Measurements from ENCODE around the gene DECR2. TPM values are rescaled to one million over a fixed set of nuclear protein-coding genes. Genes with fewer than 3 reads are reported as not detected.

Gene DECR2
- total and polyA plus RNA-seq, 10 of the 15 experiments (the other 5 are each of a cell fraction or from before 2014, with no cell fraction given): 0.53 to 20.3 (median 6.0) TPM

DNA sequence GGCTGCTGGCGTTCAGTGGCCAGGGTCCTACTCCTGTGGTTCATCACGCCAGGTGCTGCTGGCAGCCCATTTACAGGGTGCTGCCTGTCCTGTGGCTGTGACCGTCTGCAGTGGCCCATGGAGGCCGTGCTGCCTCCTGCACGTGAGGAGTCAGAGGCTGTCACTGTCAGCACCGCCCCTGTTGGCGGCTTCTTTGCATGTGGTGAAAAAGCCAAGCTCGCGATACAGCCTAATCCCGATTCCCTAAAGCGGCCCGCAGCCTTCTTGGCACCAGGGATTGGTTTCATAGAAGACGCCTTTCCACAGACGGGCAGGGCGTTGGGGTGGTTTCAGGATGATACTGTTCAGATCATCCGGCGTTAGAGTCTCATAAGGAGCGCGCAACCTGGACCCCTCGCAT is 59.1 kb downstream of the DECR2 start (continued):
- TF ChIP-seq, protein P1, sequence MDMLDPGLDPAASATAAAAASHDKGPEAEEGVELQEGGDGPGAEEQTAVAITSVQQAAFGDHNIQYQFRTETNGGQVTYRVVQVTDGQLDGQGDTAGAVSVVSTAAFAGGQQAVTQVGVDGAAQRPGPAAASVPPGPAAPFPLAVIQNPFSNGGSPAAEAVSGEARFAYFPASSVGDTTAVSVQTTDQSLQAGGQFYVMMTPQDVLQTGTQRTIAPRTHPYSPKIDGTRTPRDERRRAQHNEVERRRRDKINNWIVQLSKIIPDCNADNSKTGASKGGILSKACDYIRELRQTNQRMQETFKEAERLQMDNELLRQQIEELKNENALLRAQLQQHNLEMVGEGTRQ (IDR thresholded peaks at IDR 0.05; ENCODE audit: borderline replicate concordance, low read depth, low read length): no peak
- TF ChIP-seq GABPA (IDR thresholded peaks at IDR 0.05; ENCODE audit: low read depth) (no peak), POLR2AphosphoS5 (IDR thresholded peaks at IDR 0.05; ENCODE audit: low read length) (no peak), TARDBP (IDR thresholded peaks at IDR 0.05; ENCODE audit: borderline replicate concordance) (no peak), SMAD1 (IDR thresholded peaks at IDR 0.05; ENCODE audit: low read depth, partially characterized antibody) (no peak), PAX8 (IDR thresholded peaks at IDR 0.05) (no peak), NR2C1 (IDR thresholded peaks at IDR 0.05) (no peak)
- TF ChIP-seq, protein P2, sequence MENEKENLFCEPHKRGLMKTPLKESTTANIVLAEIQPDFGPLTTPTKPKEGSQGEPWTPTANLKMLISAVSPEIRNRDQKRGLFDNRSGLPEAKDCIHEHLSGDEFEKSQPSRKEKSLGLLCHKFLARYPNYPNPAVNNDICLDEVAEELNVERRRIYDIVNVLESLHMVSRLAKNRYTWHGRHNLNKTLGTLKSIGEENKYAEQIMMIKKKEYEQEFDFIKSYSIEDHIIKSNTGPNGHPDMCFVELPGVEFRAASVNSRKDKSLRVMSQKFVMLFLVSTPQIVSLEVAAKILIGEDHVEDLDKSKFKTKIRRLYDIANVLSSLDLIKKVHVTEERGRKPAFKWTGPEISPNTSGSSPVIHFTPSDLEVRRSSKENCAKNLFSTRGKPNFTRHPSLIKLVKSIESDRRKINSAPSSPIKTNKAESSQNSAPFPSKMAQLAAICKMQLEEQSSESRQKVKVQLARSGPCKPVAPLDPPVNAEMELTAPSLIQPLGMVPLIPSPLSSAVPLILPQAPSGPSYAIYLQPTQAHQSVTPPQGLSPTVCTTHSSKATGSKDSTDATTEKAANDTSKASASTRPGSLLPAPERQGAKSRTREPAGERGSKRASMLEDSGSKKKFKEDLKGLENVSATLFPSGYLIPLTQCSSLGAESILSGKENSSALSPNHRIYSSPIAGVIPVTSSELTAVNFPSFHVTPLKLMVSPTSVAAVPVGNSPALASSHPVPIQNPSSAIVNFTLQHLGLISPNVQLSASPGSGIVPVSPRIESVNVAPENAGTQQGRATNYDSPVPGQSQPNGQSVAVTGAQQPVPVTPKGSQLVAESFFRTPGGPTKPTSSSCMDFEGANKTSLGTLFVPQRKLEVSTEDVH (IDR thresholded peaks at IDR 0.05; ENCODE audit: low read depth, partially characterized antibody): no peak
- TF ChIP-seq, protein P3, sequence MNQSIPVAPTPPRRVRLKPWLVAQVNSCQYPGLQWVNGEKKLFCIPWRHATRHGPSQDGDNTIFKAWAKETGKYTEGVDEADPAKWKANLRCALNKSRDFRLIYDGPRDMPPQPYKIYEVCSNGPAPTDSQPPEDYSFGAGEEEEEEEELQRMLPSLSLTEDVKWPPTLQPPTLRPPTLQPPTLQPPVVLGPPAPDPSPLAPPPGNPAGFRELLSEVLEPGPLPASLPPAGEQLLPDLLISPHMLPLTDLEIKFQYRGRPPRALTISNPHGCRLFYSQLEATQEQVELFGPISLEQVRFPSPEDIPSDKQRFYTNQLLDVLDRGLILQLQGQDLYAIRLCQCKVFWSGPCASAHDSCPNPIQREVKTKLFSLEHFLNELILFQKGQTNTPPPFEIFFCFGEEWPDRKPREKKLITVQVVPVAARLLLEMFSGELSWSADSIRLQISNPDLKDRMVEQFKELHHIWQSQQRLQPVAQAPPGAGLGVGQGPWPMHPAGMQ (IDR thresholded peaks at IDR 0.05; ENCODE audit: borderline replicate concordance): no peak

Small RNAs within 50 kb of the gene (small RNA-seq; reads per million reads assigned to genes)
- not detected for gene RF00019

Other genes starting within 250 kb of the DECR2 start
Only the 7 nearest of the 24 such genes appear.
- gene ARHGDIG, start 121.3 kb upstream of the DECR2 start, total RNA-seq (2014; rRNA removed): not detected in 2 replicates
- gene ARHGDIG, start 121.3 kb upstream of the DECR2 start, total RNA-seq (2014; rRNA removed; fragmentation: Illumina TruSeq; extraction: Trizol): not detected in 2 replicates
- not detected in 2 replicates for gene ARHGDIG, start 121.3 kb upstream of the DECR2 start, total RNA-seq (2021)
- not detected in 2 replicates for gene ARHGDIG, start 121.3 kb upstream of the DECR2 start, polyA plus RNA-seq (2011; rRNA removed)
- not detected in 2 replicates for gene ARHGDIG, start 121.3 kb upstream of the DECR2 start, polyA plus RNA-seq (2014; fragmentation: Illumina TruSeq; extraction: Trizol)
- not detected for gene ARHGDIG, start 121.3 kb upstream of the DECR2 start, polyA plus RNA-seq (2014; fragmentation: Nextera tagmentation; extraction: Ambion mirVana)
- not detected in 2 replicates for gene ARHGDIG, start 121.3 kb upstream of the DECR2 start, polyA plus RNA-seq (2014; rRNA removed)
- gene ARHGDIG, start 121.3 kb upstream of the DECR2 start, polyA plus RNA-seq (2016; fragmentation: Nextera tagmentation; extraction: Ambion mirVana): not detected
- not detected in 2 replicates for gene PDIA2, start 118.7 kb upstream of the DECR2 start, total RNA-seq (2014; rRNA removed)
- not detected in 2 replicates for gene PDIA2, start 118.7 kb upstream of the DECR2 start, total RNA-seq (2014; rRNA removed; fragmentation: Illumina TruSeq; extraction: Trizol)
- gene PDIA2, start 118.7 kb upstream of the DECR2 start, total RNA-seq (2021): 0.32 and 0.36 TPM in 2 replicates
- not detected in 2 replicates for gene PDIA2, start 118.7 kb upstream of the DECR2 start, polyA plus RNA-seq (2011; rRNA removed)
- gene PDIA2, start 118.7 kb upstream of the DECR2 start, polyA plus RNA-seq (2014; fragmentation: Illumina TruSeq; extraction: Trizol): not detected in 2 replicates
- not detected for gene PDIA2, start 118.7 kb upstream of the DECR2 start, polyA plus RNA-seq (2014; fragmentation: Nextera tagmentation; extraction: Ambion mirVana)
- not detected in 2 replicates for gene PDIA2, start 118.7 kb upstream of the DECR2 start, polyA plus RNA-seq (2014; rRNA removed)
- under 1 TPM in 1 of 2 experiments, not detected in 1; 0.11 TPM for gene PDIA2, start 118.7 kb upstream of the DECR2 start, polyA plus RNA-seq (2016; fragmentation: Nextera tagmentation; extraction: Ambion mirVana)
- 19.1 and 19.9 TPM in 2 replicates for gene AXIN1, start 49.2 kb upstream of the DECR2 start, total RNA-seq (2014; rRNA removed)
- gene AXIN1, start 49.2 kb upstream of the DECR2 start, total RNA-seq (2014; rRNA removed; fragmentation: Illumina TruSeq; extraction: Trizol): 11.0 and 11.5 TPM in 2 replicates
- gene AXIN1, start 49.2 kb upstream of the DECR2 start, total RNA-seq (2021): 25.4 and 27.1 TPM in 2 replicates
- gene AXIN1, start 49.2 kb upstream of the DECR2 start, polyA plus RNA-seq (2011; rRNA removed): 4.7 and 6.0 TPM in 2 replicates
- 3.8 and 9.3 TPM in 2 replicates for gene AXIN1, start 49.2 kb upstream of the DECR2 start, polyA plus RNA-seq (2014; fragmentation: Illumina TruSeq; extraction: Trizol)
- under 1 TPM; 0.26 to 0.68 TPM for gene AXIN1, start 49.2 kb upstream of the DECR2 start, polyA plus RNA-seq (2014; fragmentation: Nextera tagmentation; extraction: Ambion mirVana)
- 17.2 and 19.2 TPM in 2 replicates for gene AXIN1, start 49.2 kb upstream of the DECR2 start, polyA plus RNA-seq (2014; rRNA removed)
- gene AXIN1, start 49.2 kb upstream of the DECR2 start, polyA plus RNA-seq (2016; fragmentation: Nextera tagmentation; extraction: Ambion mirVana): 1 to 10 TPM; 1.5 to 2.6 TPM
- 146 and 151 TPM in 2 replicates for gene MRPL28, start 31.3 kb upstream of the DECR2 start, total RNA-seq (2014; rRNA removed)
- gene MRPL28, start 31.3 kb upstream of the DECR2 start, total RNA-seq (2014; rRNA removed; fragmentation: Illumina TruSeq; extraction: Trizol): 70.1 and 75.0 TPM in 2 replicates
- 107 and 115 TPM in 2 replicates for gene MRPL28, start 31.3 kb upstream of the DECR2 start, total RNA-seq (2021)
- gene MRPL28, start 31.3 kb upstream of the DECR2 start, polyA plus RNA-seq (2011; rRNA removed): 74.1 and 113 TPM in 2 replicates
- 33.3 and 105 TPM in 2 replicates for gene MRPL28, start 31.3 kb upstream of the DECR2 start, polyA plus RNA-seq (2014; fragmentation: Illumina TruSeq; extraction: Trizol)
- 10 to 100 TPM in 1 of 2 experiments, 1 to 10 TPM in 1; 1.6 to 17.9 TPM for gene MRPL28, start 31.3 kb upstream of the DECR2 start, polyA plus RNA-seq (2014; fragmentation: Nextera tagmentation; extraction: Ambion mirVana)
- 169 and 186 TPM in 2 replicates for gene MRPL28, start 31.3 kb upstream of the DECR2 start, polyA plus RNA-seq (2014; rRNA removed)
- 100 to 1,000 TPM; 165 to 185 TPM for gene MRPL28, start 31.3 kb upstream of the DECR2 start, polyA plus RNA-seq (2016; fragmentation: Nextera tagmentation; extraction: Ambion mirVana)
- gene PGAP6, start 19.9 kb upstream of the DECR2 start, total RNA-seq (2014; rRNA removed): 42.5 and 48.8 TPM in 2 replicates
- gene PGAP6, start 19.9 kb upstream of the DECR2 start, total RNA-seq (2014; rRNA removed; fragmentation: Illumina TruSeq; extraction: Trizol): 19.7 and 24.2 TPM in 2 replicates
- 40.7 and 43.5 TPM in 2 replicates for gene PGAP6, start 19.9 kb upstream of the DECR2 start, total RNA-seq (2021)
- 10.9 and 32.0 TPM in 2 replicates for gene PGAP6, start 19.9 kb upstream of the DECR2 start, polyA plus RNA-seq (2011; rRNA removed)
- gene PGAP6, start 19.9 kb upstream of the DECR2 start, polyA plus RNA-seq (2014; fragmentation: Illumina TruSeq; extraction: Trizol): 2.8 and 12.6 TPM in 2 replicates
- 1 to 10 TPM in 1 of 2 experiments, under 1 TPM in 1; 0.76 to 2.9 TPM for gene PGAP6, start 19.9 kb upstream of the DECR2 start, polyA plus RNA-seq (2014; fragmentation: Nextera tagmentation; extraction: Ambion mirVana)
- 44.4 and 58.3 TPM in 2 replicates for gene PGAP6, start 19.9 kb upstream of the DECR2 start, polyA plus RNA-seq (2014; rRNA removed)
- gene PGAP6, start 19.9 kb upstream of the DECR2 start, polyA plus RNA-seq (2016; fragmentation: Nextera tagmentation; extraction: Ambion mirVana): 1 to 10 TPM; 3.7 to 5.6 TPM
- gene NME4, start 4.7 kb upstream of the DECR2 start, total RNA-seq (2014; rRNA removed): 123 and 142 TPM in 2 replicates
- gene NME4, start 4.7 kb upstream of the DECR2 start, total RNA-seq (2014; rRNA removed; fragmentation: Illumina TruSeq; extraction: Trizol): 60.4 and 63.0 TPM in 2 replicates
- gene NME4, start 4.7 kb upstream of the DECR2 start, total RNA-seq (2021): 133 and 141 TPM in 2 replicates
- gene NME4, start 4.7 kb upstream of the DECR2 start, polyA plus RNA-seq (2011; rRNA removed): 5.0 and 11.1 TPM in 2 replicates
- gene NME4, start 4.7 kb upstream of the DECR2 start, polyA plus RNA-seq (2014; fragmentation: Illumina TruSeq; extraction: Trizol): 28.2 and 60.5 TPM in 2 replicates
- gene NME4, start 4.7 kb upstream of the DECR2 start, polyA plus RNA-seq (2014; fragmentation: Nextera tagmentation; extraction: Ambion mirVana): 10 to 100 TPM; 11.0 to 15.3 TPM
- gene NME4, start 4.7 kb upstream of the DECR2 start, polyA plus RNA-seq (2014; rRNA removed): 235 and 245 TPM in 2 replicates
- gene NME4, start 4.7 kb upstream of the DECR2 start, polyA plus RNA-seq (2016; fragmentation: Nextera tagmentation; extraction: Ambion mirVana): 100 to 1,000 TPM; 132 to 161 TPM
- 11.3 and 11.4 TPM in 2 replicates for gene RAB11FIP3, start 23.8 kb downstream of the DECR2 start, total RNA-seq (2014; rRNA removed)
- 9.1 and 9.8 TPM in 2 replicates for gene RAB11FIP3, start 23.8 kb downstream of the DECR2 start, total RNA-seq (2014; rRNA removed; fragmentation: Illumina TruSeq; extraction: Trizol)
- 25.6 and 27.3 TPM in 2 replicates for gene RAB11FIP3, start 23.8 kb downstream of the DECR2 start, total RNA-seq (2021)
- gene RAB11FIP3, start 23.8 kb downstream of the DECR2 start, polyA plus RNA-seq (2011; rRNA removed): 5.3 and 6.3 TPM in 2 replicates
- 3.3 and 9.2 TPM in 2 replicates for gene RAB11FIP3, start 23.8 kb downstream of the DECR2 start, polyA plus RNA-seq (2014; fragmentation: Illumina TruSeq; extraction: Trizol)
- 1 to 10 TPM; 1.2 to 1.3 TPM for gene RAB11FIP3, start 23.8 kb downstream of the DECR2 start, polyA plus RNA-seq (2014; fragmentation: Nextera tagmentation; extraction: Ambion mirVana)
- 17.1 and 22.4 TPM in 2 replicates for gene RAB11FIP3, start 23.8 kb downstream of the DECR2 start, polyA plus RNA-seq (2014; rRNA removed)
- 1 to 10 TPM; 1.5 to 1.7 TPM for gene RAB11FIP3, start 23.8 kb downstream of the DECR2 start, polyA plus RNA-seq (2016; fragmentation: Nextera tagmentation; extraction: Ambion mirVana)

All from GM12878 (cell line).